Small intestine (tissue), 7 donors: Measurements from ENCODE around the gene PRKAR1A. TPM values are rescaled to one million over a fixed set of nuclear protein-coding genes. Genes with fewer than 3 reads are reported as not detected.
A peak's percentile ranks its signal among the peaks of the same experiment; 100 is the strongest.

Experiments used
- DNase-seq, 2 donors: peaks; one replicate each; pipeline versions ENCODE4 v3.0.0 to v3.0.0-alpha.2; 2013
- FAIRE-seq: peaks from 2 replicates; lab custom pipeline; 2012; peaks lifted over from hg19 to GRCh38; lab: Jason Lieb, UNC
- H3K27ac ChIP-seq, 3 donors: one replicate each; pipeline ENCODE4 v1.5.1; 2013; ENCODE audit warnings: low read length in 2 of 3, mild to moderate bottlenecking in 2 of 3, control low read depth in 1 of 3, inconsistent platforms in 1 of 3, low read depth in 1 of 3, moderate library complexity in 1 of 3
- H3K27me3 ChIP-seq, 3 donors: one replicate each; pipeline ENCODE4 v1.6.1; 2013; ENCODE audit warnings: low read length in 3 of 3, inconsistent platforms in 1 of 3; ENCODE audit not compliant: control insufficient read depth in 3 of 3, insufficient read depth in 3 of 3
- H3K36me3 ChIP-seq, 3 donors: one replicate each; pipeline ENCODE4 v1.6.1; 2013; ENCODE audit warnings: low read length in 3 of 3, inconsistent platforms in 1 of 3, low read depth in 1 of 3, mild to moderate bottlenecking in 1 of 3, moderate library complexity in 1 of 3; ENCODE audit not compliant: control insufficient read depth in 3 of 3, insufficient read depth in 2 of 3
- H3K4me1 ChIP-seq, 3 donors: one replicate each; pipeline ENCODE4 v1.6.1; 2013; ENCODE audit warnings: low read length in 2 of 3, inconsistent platforms in 1 of 3, low read depth in 1 of 3, mild to moderate bottlenecking in 1 of 3, moderate library complexity in 1 of 3; ENCODE audit not compliant: control insufficient read depth in 3 of 3, insufficient read depth in 2 of 3
- H3K4me3 ChIP-seq, 3 donors: one replicate each; pipeline ENCODE4 v1.5.1; 2013; ENCODE audit warnings: low read length in 3 of 3, control low read depth in 1 of 3, inconsistent platforms in 1 of 3, low read depth in 1 of 3, mild to moderate bottlenecking in 1 of 3, moderate library complexity in 1 of 3
- H3K9me3 ChIP-seq, 2 donors: one replicate each; pipeline ENCODE4 v1.6.1; 2013; ENCODE audit warnings: low read depth in 1 of 2, low read length in 1 of 2; ENCODE audit not compliant: control insufficient read depth in 2 of 2, insufficient read depth in 1 of 2
- WGBS, 3 donors: extraction: QIAGEN DNeasy Blood & Tissue Kit; methylation state at CpG; one replicate each; pipeline ENCODE4 v1.1.7; 2013; 5-methylcytosine and 5-hydroxymethylcytosine counted together
- polyA plus RNA-seq, 4 donors: library from polyadenylated mRNA; stranded (reverse) in 3 of 4; unstranded in 1 of 4; fragments of 200-250 nt in 3 of 4; fragments of 120-200 nt in 1 of 4; gene quantifications; one replicate each; pipeline versions ENCODE4 v1.2.1 to v1.2.3, GENCODE V29; 2013
- donor health status: healthy with polysubstance abuse.
- donor health status: control.
- donor health status: control.
- donor health status: Bipolar disorder and iron deficiency.
- donor health status: healthy.

The PRKAR1A gene
- polyA plus RNA-seq, 4 donors, result 22.4 to 124 (median 47.2) TPM

DNA sequence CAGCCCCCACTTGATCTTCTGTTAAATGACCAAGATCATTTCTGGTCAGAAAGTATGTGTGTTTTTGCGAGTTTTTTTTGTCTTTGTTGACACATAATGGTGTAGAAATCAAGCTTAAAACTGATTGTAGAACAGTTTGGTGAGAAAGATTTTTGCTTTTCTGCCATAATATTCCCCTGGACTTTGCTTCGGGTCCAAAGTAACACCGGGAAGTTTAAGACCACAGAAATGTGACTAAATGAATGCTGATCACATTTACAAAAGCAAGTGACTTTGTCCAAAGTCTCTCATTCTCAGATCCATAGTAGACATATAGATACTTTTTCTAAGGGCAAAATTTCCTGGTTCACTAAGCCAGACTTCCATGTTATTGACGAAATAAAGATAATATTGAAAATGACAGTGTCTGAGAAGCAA lies 86.3 kb downstream of the PRKAR1A start:
- Histone ChIP-seq H3K27ac (peak overlapping the region in 1 of 3 donors; percentile 49), H3K36me3 (no peaks in the 10 kb centered on the region), H3K9me3 (no peaks in the 10 kb centered on the region), H3K4me3 (no peak overlapping the region), H3K4me1 (peaks cover 0 to 16% (median 5%) of the 10 kb centered on the region in 3 donors), H3K27me3 (peaks cover 3 to 46% (median 3%) of the 10 kb centered on the region in 3 donors)
- DNase-seq (peak in 1 of 2 donors; percentile 80), FAIRE-seq (no peak)
- WGBS, 3 donors, result 36 to 69% (median 36%) methylated on average over 4 of the region's 4 CpGs

- Histone ChIP-seq H3K27ac (peak overlapping the region in 1 of 3 donors; percentile 49), H3K4me1 (peaks cover 0 to 16% (median 5%) of the 10 kb centered on the region in 3 donors), H3K4me3 (peak overlapping the region in 1 of 3 donors; percentile 47), H3K9me3 (no peaks in the 10 kb centered on the region), H3K36me3 (no peaks in the 10 kb centered on the region), H3K27me3 (peaks cover 3 to 49% (median 3%) of the 10 kb centered on the region in 3 donors)
- DNase-seq (peak in 1 of 2 donors; percentile 66), FAIRE-seq (no peak)
- 27 to 44% (median 40%) methylated on average over 4 of the region's 4 CpGs for WGBS, 3 donors
Observed at GRCh38 chr17:68599091-68599490, 86.9 kb downstream of the PRKAR1A start.

DNA sequence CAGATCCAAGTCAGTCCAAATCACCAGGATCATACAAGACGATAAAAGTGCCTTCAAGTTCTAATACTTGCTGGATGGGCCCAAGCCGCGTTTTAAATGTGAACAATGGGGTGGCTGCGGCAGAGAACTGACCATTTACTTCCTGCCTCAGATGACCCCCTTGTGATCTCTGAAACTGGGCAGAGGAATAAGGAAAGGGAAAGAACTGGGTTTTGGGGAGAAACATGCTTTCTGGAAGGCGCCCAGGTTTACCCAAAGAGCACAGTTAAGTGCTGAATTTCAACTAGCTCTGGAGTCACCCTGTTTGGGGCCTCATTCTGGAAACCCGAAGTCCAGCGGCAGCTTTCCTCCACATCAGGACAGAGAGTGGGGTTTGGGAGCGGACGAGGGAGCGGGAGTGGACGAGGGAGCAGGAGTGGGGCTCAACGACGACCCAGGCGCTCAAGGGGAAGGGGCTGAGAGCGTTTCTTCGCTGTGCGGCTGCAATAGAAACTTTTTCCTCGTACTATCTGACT lies 87.4 kb downstream of the PRKAR1A start:
- H3K4me1 ChIP-seq, result peaks cover 0 to 16% (median 5%) of the 10 kb centered on the region in 3 donors
- FAIRE-seq (no peak), DNase-seq (no peak)
- peak overlapping the region; percentile 7 to 63 (median 28) for H3K27ac ChIP-seq
- peaks cover 3 to 49% (median 3%) of the 10 kb centered on the region in 3 donors for H3K27me3 ChIP-seq
- H3K36me3 ChIP-seq, result no peaks in the 10 kb centered on the region
- H3K4me3 ChIP-seq, result peak overlapping the region in 2 of 3 donors; percentile 41 to 47
- WGBS, 3 donors, result 24 to 40% (median 32%) methylated on average over 18 of the region's 18 CpGs
- no peaks in the 10 kb centered on the region for H3K9me3 ChIP-seq

DNA sequence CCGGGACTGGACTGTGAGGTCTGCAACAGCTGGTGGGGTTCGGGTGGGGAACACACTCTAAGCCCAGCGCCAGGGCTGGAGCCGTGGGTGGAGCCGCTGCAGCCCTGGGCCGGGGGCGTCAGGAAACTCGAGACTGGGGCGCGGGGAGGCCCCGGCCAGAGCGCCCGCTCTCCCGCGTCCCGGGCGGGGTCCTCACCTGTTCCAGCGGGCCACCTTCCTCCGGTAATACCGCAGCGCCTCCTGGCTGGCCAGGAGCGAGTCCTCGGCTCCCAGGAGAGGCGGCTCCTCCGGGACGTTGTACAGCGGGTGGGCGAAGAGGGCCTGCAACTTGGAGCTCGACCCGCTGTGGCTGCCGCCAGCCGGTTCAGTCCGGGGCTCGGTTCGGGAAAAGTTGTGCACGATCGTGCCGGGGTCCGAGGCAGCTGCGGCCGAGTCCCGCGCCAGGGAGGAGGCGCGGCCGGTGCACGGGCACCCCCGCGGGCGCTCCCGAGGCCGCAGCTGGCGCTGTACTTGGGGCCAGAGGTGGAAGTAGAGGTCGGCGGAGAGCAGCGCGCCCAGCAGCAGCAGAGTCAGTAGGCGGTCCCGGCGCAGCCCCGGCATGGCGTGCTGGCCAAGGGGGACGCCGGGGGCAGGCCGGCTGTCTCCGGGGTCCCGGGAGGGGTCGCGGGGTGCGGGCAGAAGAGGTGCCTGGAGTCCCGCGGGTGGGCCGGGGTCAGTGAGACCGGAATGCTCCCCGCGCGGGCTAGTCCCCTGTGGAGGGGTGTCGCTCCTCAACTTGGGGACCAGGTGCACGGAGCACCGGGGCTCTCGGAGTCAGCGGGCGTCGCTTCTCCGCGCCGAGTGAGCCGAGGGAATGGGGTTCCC lies 88.1 kb downstream of the PRKAR1A start:
- H3K4me1 ChIP-seq, result peaks cover 0 to 16% (median 5%) of the 10 kb centered on the region in 3 donors
- H3K36me3 ChIP-seq, result no peaks in the 10 kb centered on the region
- peak overlapping the region; percentile 7 to 63 (median 28) for H3K27ac ChIP-seq
- no peaks in the 10 kb centered on the region for H3K9me3 ChIP-seq
- 1% methylated on average over 76 to 88 of the region's 88 CpGs for WGBS, 3 donors
- H3K4me3 ChIP-seq, result peak overlapping the region; percentile 36 to 47 (median 41)
- H3K27me3 ChIP-seq, result peaks cover 3 to 50% (median 3%) of the 10 kb centered on the region in 3 donors
- DNase-seq (peak in 1 of 2 donors; percentile 75), FAIRE-seq (no peak)

Other genes with a start within 250 kb of the PRKAR1A start
- gene SLC16A6, start 221.3 kb upstream of the PRKAR1A start, polyA plus RNA-seq, result under 1 TPM in 2 of 4 donors, not detected in 2; 0.18 to 0.25 TPM
- gene ARSG, start 220.9 kb upstream of the PRKAR1A start, polyA plus RNA-seq, result 1 to 10 TPM in 2 of 4 donors, under 1 TPM in 1, not detected in 1; 0.81 to 1.6 (median 1.3) TPM
- 10 to 100 TPM; 11.6 to 26.2 (median 19.9) TPM for gene WIPI1, start 54.9 kb upstream of the PRKAR1A start, polyA plus RNA-seq
- 10 to 100 TPM in 1 of 4 donors, 1 to 10 TPM in 1, not detected in 2; 4.4 to 30.3 TPM for gene FAM20A, start 88.9 kb downstream of the PRKAR1A start, polyA plus RNA-seq